NAMALWA (cell line): ENCODE measurements around the gene CAPN3.

ENCODE experiments used
- DNase-seq: peaks from one replicate; pipeline ENCODE4 v3.0.0-alpha.2; 2015; ENCODE audit warnings: low spot score

Gene CAPN3

GRCh38 chr15:42358141-42358540 is 1.2 kb upstream of the CAPN3 start:
- DNase-seq, result no peak

GRCh38 chr15:42359985-42360384 is 684 bp downstream of the CAPN3 start:
- no peak for DNase-seq

- no peak for DNase-seq
These were observed 1.3 kb downstream of the CAPN3 start for GRCh38 chr15:42360535-42361112.

GRCh38 chr15:42363487-42363886 is 4.2 kb downstream of the CAPN3 start:
- DNase-seq, result no peak

GRCh38 chr15:42363942-42364341 is 4.6 kb downstream of the CAPN3 start:
- DNase-seq, result no peak

- no peak for DNase-seq
These were observed 5.2 kb downstream of the CAPN3 start for GRCh38 chr15:42364529-42364928.

GRCh38 chr15:42365921-42366550 is 6.7 kb downstream of the CAPN3 start:
- no peak for DNase-seq

- no peak for DNase-seq
These were observed 7.7 kb downstream of the CAPN3 start for GRCh38 chr15:42367041-42367440.

- DNase-seq, result no peak
These were observed 8.8 kb downstream of the CAPN3 start for GRCh38 chr15:42368096-42368495.

GRCh38 chr15:42371096-42371495 is 11.8 kb downstream of the CAPN3 start:
- peak; percentile 43 for DNase-seq

GRCh38 chr15:42373274-42373673 is 14.0 kb downstream of the CAPN3 start:
- no peak for DNase-seq

- DNase-seq, result no peak
These were observed 14.6 kb downstream of the CAPN3 start for GRCh38 chr15:42373936-42374335.

- no peak for DNase-seq
These were observed 15.5 kb downstream of the CAPN3 start for GRCh38 chr15:42374810-42375209.

- no peak for DNase-seq
These were observed 16.0 kb downstream of the CAPN3 start for GRCh38 chr15:42375252-42375651.

GRCh38 chr15:42375941-42376340 is 16.6 kb downstream of the CAPN3 start:
- no peak for DNase-seq

- no peak for DNase-seq
These were observed 18.7 kb downstream of the CAPN3 start for GRCh38 chr15:42378011-42378410.

GRCh38 chr15:42384597-42384996 is 25.3 kb downstream of the CAPN3 start:
- DNase-seq, result no peak

GRCh38 chr15:42385206-42385979 is 26.1 kb downstream of the CAPN3 start:
- peak; percentile 76 for DNase-seq

- DNase-seq, result no peak
These were observed 26.8 kb downstream of the CAPN3 start for GRCh38 chr15:42385980-42386700.

GRCh38 chr15:42387603-42388002 is 28.3 kb downstream of the CAPN3 start:
- DNase-seq, result no peak

- no peak for DNase-seq
These were observed 33.2 kb downstream of the CAPN3 start for GRCh38 chr15:42392309-42393024.

GRCh38 chr15:42394106-42394505 is 34.8 kb downstream of the CAPN3 start:
- DNase-seq, result no peak
